H1 (cell line): ENCODE results near the gene CDHR2. TPM values are rescaled to one million over a fixed set of nuclear protein-coding genes. Genes with fewer than 3 reads are reported as not detected.
A peak's percentile ranks its signal among the peaks of the same experiment; 100 is the strongest.

Source experiments
- CTCF ChIA-PET: fragments of 300-600 bp; sonication (Branson Sonifier 250); formaldehyde crosslinking; loops from one replicate; lab custom pipeline; 2021; ENCODE audit not compliant: partially characterized antibody; lab: Charles Lee
- POLR2A ChIA-PET: fragments of 300-600 bp; sonication (Branson Sonifier 250); formaldehyde crosslinking; loops from one replicate; lab custom pipeline; 2021; ENCODE audit warnings: inconsistent platforms; ENCODE audit not compliant: partially characterized antibody; lab: Charles Lee
- DNase-seq, 2 experiments: peaks; one replicate each; pipeline versions ENCODE4 v3.0.0 to v3.0.0-alpha.2; 2010 to 2022; ENCODE audit warnings: low spot score in 2 of 2, low read depth in 1 of 2, mixed read lengths in 1 of 2
- FAIRE-seq: peaks from 2 replicates; lab custom pipeline; 2011; peaks lifted over from hg19 to GRCh38; lab: Jason Lieb, UNC
- H2AFZ ChIP-seq: 2 replicates; pipeline ENCODE4 v1.8.1; 2012; ENCODE audit warnings: low read length, inconsistent platforms
- H2AK5ac ChIP-seq: 2 replicates; pipeline ENCODE4 v1.6.1; 2013; ENCODE audit warnings: low read depth, low read length
- H2BK120ac ChIP-seq: replicated peaks from 2 replicates; pipeline ENCODE3; 2013; ENCODE audit warnings: low read depth, low read length, inconsistent platforms
- H2BK12ac ChIP-seq: 2 replicates; pipeline ENCODE4 v1.6.1; 2013; ENCODE audit warnings: low read depth, low read length
- H2BK15ac ChIP-seq: 2 replicates; pipeline ENCODE4 v1.6.1; 2013; ENCODE audit warnings: low read length
- H2BK20ac ChIP-seq: 2 replicates; pipeline ENCODE4 v1.6.1; 2013; ENCODE audit warnings: low read length
- H2BK5ac ChIP-seq: 2 replicates; pipeline ENCODE4 v1.6.1; 2013; ENCODE audit warnings: low read depth, low read length
- H3K14ac ChIP-seq: 2 replicates; pipeline ENCODE4 v1.6.1; 2013; ENCODE audit warnings: inconsistent platforms; ENCODE audit not compliant: insufficient read length
- H3K18ac ChIP-seq: 2 replicates; pipeline ENCODE4 v1.6.1; 2013; ENCODE audit warnings: low read length; ENCODE audit errors: extremely low read depth
- H3K23ac ChIP-seq: 2 replicates; pipeline ENCODE4 v1.6.1; 2013; ENCODE audit warnings: inconsistent platforms; ENCODE audit not compliant: insufficient read length
- H3K23me2 ChIP-seq: 2 replicates; pipeline ENCODE4 v1.6.1; 2013; ENCODE audit warnings: low read depth, low read length
- H3K27ac ChIP-seq: 2 replicates; pipeline ENCODE4 v1.6.1; 2011; ENCODE audit warnings: low read depth, low read length, inconsistent platforms
- H3K27me3 ChIP-seq, 4 experiments: replicated peaks in 1 of 4; 1 replicate in 1 of 4; 2 replicates in 3 of 4; pipeline versions ENCODE4 v1.6.1 to v1.8.1; 2011 to 2013; ENCODE audit warnings: low read length in 3 of 4, mild to moderate bottlenecking in 3 of 4, inconsistent platforms in 2 of 4, mixed read lengths in 2 of 4, moderate library complexity in 1 of 4; ENCODE audit not compliant: control insufficient read depth in 3 of 4, insufficient read depth in 3 of 4; ENCODE audit errors: extremely low read depth in 1 of 4
- H3K36me3 ChIP-seq, 4 experiments: 2 replicates each; pipeline versions ENCODE4 v1.6.1 to v1.8.1; 2011 to 2013; ENCODE audit warnings: mild to moderate bottlenecking in 4 of 4, low read length in 3 of 4, moderate library complexity in 2 of 4, control low read depth in 1 of 4, inconsistent platforms in 1 of 4; ENCODE audit not compliant: insufficient read depth in 4 of 4, control insufficient read depth in 2 of 4
- H3K4ac ChIP-seq: replicated peaks from 2 replicates; pipeline ENCODE3; 2013; ENCODE audit warnings: low read length, low read depth, mixed read lengths, inconsistent platforms; ENCODE audit not compliant: insufficient read length
- H3K4me1 ChIP-seq, 4 experiments: replicated peaks in 1 of 4; 1 replicate in 1 of 4; 2 replicates in 3 of 4; pipeline versions ENCODE4 v1.6.1 to v1.8.1; 2011 to 2013; ENCODE audit warnings: low read length in 3 of 4, inconsistent platforms in 2 of 4, mixed read lengths in 1 of 4; ENCODE audit not compliant: insufficient read depth in 4 of 4, control insufficient read depth in 3 of 4
- H3K4me2 ChIP-seq, 2 experiments: 2 replicates each; pipeline versions ENCODE4 v1.6.1 to v1.8.1; 2011 to 2013; ENCODE audit warnings: low read depth in 2 of 2, low read length in 2 of 2, control low read depth in 1 of 2, inconsistent platforms in 1 of 2, mild to moderate bottlenecking in 1 of 2; ENCODE audit not compliant: insufficient read depth in 1 of 2
- H3K4me3 ChIP-seq, 4 experiments: fragments of 200-600, 300-600 bp in 1 of 4; sonication (generic), shearing (Covaris generic), sonication (Bioruptor Twin) in 1 of 4; 2 replicates each; pipeline versions ENCODE4 v1.5.1 to v1.8.1; 2011 to 2016; ENCODE audit warnings: low read length in 4 of 4, low read depth in 3 of 4, control low read depth in 2 of 4, inconsistent platforms in 2 of 4, mild to moderate bottlenecking in 2 of 4, mixed read lengths in 1 of 4, moderate library complexity in 1 of 4; ENCODE audit not compliant: insufficient read depth in 2 of 4; ENCODE audit errors: extremely low read depth in 1 of 4
- H3K56ac ChIP-seq: replicated peaks from 2 replicates; pipeline ENCODE3; 2013; ENCODE audit warnings: low read depth, mild to moderate bottlenecking, mixed read lengths, low read length, inconsistent platforms; ENCODE audit not compliant: insufficient read length
- H3K79me1 ChIP-seq: 2 replicates; pipeline ENCODE4 v1.6.1; 2013; ENCODE audit warnings: low read depth, low read length, control low read depth
- H3K79me2 ChIP-seq, 2 experiments: 2 replicates each; pipeline versions ENCODE4 v1.6.1 to v1.8.1; 2012 to 2013; ENCODE audit warnings: low read length in 2 of 2, mild to moderate bottlenecking in 2 of 2, inconsistent platforms in 1 of 2; ENCODE audit not compliant: insufficient read depth in 2 of 2, control insufficient read depth in 1 of 2
- H3K9ac ChIP-seq, 4 experiments: replicated peaks in 1 of 4; 1 replicate in 1 of 4; 2 replicates in 3 of 4; pipeline versions ENCODE4 v1.6.1 to v1.8.1; 2011 to 2013; ENCODE audit warnings: low read depth in 3 of 4, low read length in 3 of 4, control low read depth in 2 of 4, mild to moderate bottlenecking in 2 of 4, moderate library complexity in 2 of 4, inconsistent platforms in 1 of 4; ENCODE audit errors: extremely low read depth in 1 of 4
- H3K9me3 ChIP-seq, 2 experiments: 2 replicates each; pipeline versions ENCODE4 v1.6.1 to v1.8.1; 2012 to 2013; ENCODE audit warnings: mild to moderate bottlenecking in 2 of 2, moderate library complexity in 2 of 2, control low read depth in 1 of 2, inconsistent platforms in 1 of 2, low read depth in 1 of 2, low read length in 1 of 2, mixed read lengths in 1 of 2; ENCODE audit not compliant: insufficient read depth in 2 of 2
- H4K20me1 ChIP-seq, 2 experiments: replicated peaks in 1 of 2; 2 replicates each; pipeline versions ENCODE3 to v1.8.1; 2011 to 2013; ENCODE audit warnings: inconsistent platforms in 2 of 2, low read length in 2 of 2, mild to moderate bottlenecking in 1 of 2; ENCODE audit not compliant: insufficient read depth in 2 of 2, control insufficient read depth in 1 of 2
- H4K5ac ChIP-seq: 2 replicates; pipeline ENCODE4 v1.6.1; 2013; ENCODE audit warnings: low read length, low read depth, mixed read lengths, inconsistent platforms; ENCODE audit not compliant: insufficient read length
- H4K8ac ChIP-seq: 2 replicates; pipeline ENCODE4 v1.8.0; 2013; ENCODE audit warnings: mild to moderate bottlenecking, moderate library complexity, low read length, inconsistent platforms; ENCODE audit not compliant: insufficient read depth; ENCODE audit errors: extremely low read depth
- H4K91ac ChIP-seq: replicated peaks from 2 replicates; pipeline ENCODE3; 2013; ENCODE audit warnings: low read length, mixed read lengths, inconsistent platforms; ENCODE audit not compliant: insufficient read length
- WGBS, 2 experiments: shearing (Covaris generic) in 1 of 2; methylation state at CpG; one replicate each; pipeline versions ENCODE4 v1.1.6 to v1.1.7; 2013 to 2015; ENCODE audit warnings: low lambda C conversion rate in 2 of 2, mixed read lengths in 2 of 2, inconsistent platforms in 1 of 2, low coverage in 1 of 2, missing lambda C conversion rate in 1 of 2; ENCODE audit not compliant: insufficient replicate concordance in 2 of 2, insufficient coverage in 1 of 2, insufficient read length in 1 of 2; ENCODE audit errors: extremely low coverage in 1 of 2, missing lambda C conversion rate in 1 of 2; 5-methylcytosine and 5-hydroxymethylcytosine counted together
- polyA plus RNA-seq, 7 experiments: library from polyadenylated mRNA; depleted of rRNA in 3 of 7; stranded (reverse) in 5 of 7; unstranded in 2 of 7; fragments of >200 nt in 5 of 7; fragments of 200-250 nt in 2 of 7; gene quantifications; 1 replicate in 5 of 7; 2 replicates in 1 of 7; 4 replicates in 1 of 7; pipeline versions ENCODE4 v1.2.1 to v1.2.3, GENCODE V29; 2011 to 2013; ENCODE audit warnings: missing spikeins in 2 of 7, mixed read lengths in 2 of 7
- total RNA-seq: library from RNA; stranded (reverse); fragmentation: NEBNext Ultra II Directional; extraction: Animal tissue kit (Norgen Biotek cat#: 25700); gene quantifications from 2 replicates; pipeline ENCODE4 v1.2.1, GENCODE V29; 2021

The CDHR2 gene
- total and polyA plus RNA-seq, 2 of the 8 experiments (the other 6 are each of a cell fraction or from before 2014, with no cell fraction given) = 0.02 to 0.43 TPM

DNA sequence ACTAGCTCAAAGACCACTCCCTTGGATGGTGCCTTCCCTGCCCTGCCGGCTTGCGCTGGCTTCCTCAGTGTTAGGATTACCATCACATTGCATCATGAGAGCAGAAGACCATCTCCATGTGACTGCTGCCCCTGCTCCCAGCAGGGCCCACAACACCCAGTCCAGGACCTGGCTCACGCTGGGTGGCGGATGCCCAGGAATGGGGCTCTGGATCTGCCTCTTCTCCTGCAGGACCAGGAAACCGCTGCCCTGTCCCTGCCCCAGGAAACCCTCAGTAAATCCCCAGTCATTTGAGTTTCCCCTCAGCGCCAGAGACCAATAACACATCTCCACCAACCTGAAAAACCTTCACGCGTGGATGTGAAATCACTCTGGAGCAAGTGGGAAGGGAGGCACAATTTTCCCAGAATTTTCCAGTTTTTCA is 8.7 kb upstream of the CDHR2 start:
- H3K27me3 ChIP-seq = no peaks in the 10 kb centered on the region; a peak in 1 of 7 replicates
- no peak overlapping the region for H4K5ac ChIP-seq
- no peak overlapping the region for H4K8ac ChIP-seq
- H2BK15ac ChIP-seq = peak overlapping the region; percentile 61; the same call in 1 of the 2 replicates
- FAIRE-seq = no peak
- no peak overlapping the region; a peak in 1 of 4 replicates for H3K4me2 ChIP-seq
- H3K9me3 ChIP-seq = no peaks in the 10 kb centered on the region
- no peaks in the 10 kb centered on the region for H3K36me3 ChIP-seq
- peak overlapping the region; percentile 83 for H3K18ac ChIP-seq
- DNase-seq = no peak
- peaks cover 20% of the 10 kb centered on the region for H3K23me2 ChIP-seq
- no peak overlapping the region for H2AFZ ChIP-seq
- H3K4ac ChIP-seq = no peak overlapping the region
- H3K79me1 ChIP-seq = peaks cover 5% of the 10 kb centered on the region
- no peak overlapping the region for H3K23ac ChIP-seq
- no peak overlapping the region for H3K56ac ChIP-seq
- H3K27ac ChIP-seq = no peak overlapping the region
- H3K79me2 ChIP-seq = peaks cover 10 to 13% of the 10 kb centered on the region in 2 experiments
- peak overlapping the region; percentile 68; the same call in 1 of the 2 replicates for H2BK5ac ChIP-seq
- ChIA-PET CTCF (interaction anchor here (0.6 to 3.1 kb wide), 3 partner anchors 9 to 38 kb away, joined by 3 to 12 read pairs (median 7); partner anchors contain the start of gene CDHR2), POLR2A (interaction anchor here (1.3 to 21.1 kb wide), 3 partner anchors 9 to 21 kb away, joined by 3 to 458 read pairs (median 5); partner anchors contain the start of gene CDHR2)
- no peak overlapping the region for H3K14ac ChIP-seq
- 96% methylated on average over 8 of the region's 8 CpGs; no CpG with 5 or more reads in 1 of the 2 experiments for WGBS, 2 experiments
- H2AK5ac ChIP-seq = 0 out of 2 replicates have a peak overlapping the region, but pooled peaks have one; percentile 20
- peaks cover 9 to 20% (median 19%) of the 10 kb centered on the region in 4 experiments for H3K4me1 ChIP-seq
- H4K91ac ChIP-seq = peak overlapping the region; percentile 91
- H2BK120ac ChIP-seq = no peak overlapping the region
- no peaks in the 10 kb centered on the region for H4K20me1 ChIP-seq
- peak overlapping the region; percentile 99 for H2BK12ac ChIP-seq
- H2BK20ac ChIP-seq = 0 out of 2 replicates have a peak overlapping the region, but pooled peaks have one; percentile 50
- H3K4me3 ChIP-seq = no peak overlapping the region
- 0 out of 7 replicates have a peak overlapping the region, but pooled peaks of 1 of the 4 experiments have one; percentile 2 for H3K9ac ChIP-seq
